GM12865 (cell line): ENCODE measurements around the gene KLK2.
A peak's percentile ranks its signal among the peaks of the same experiment; 100 is the strongest.

ENCODE experiments used
- DNase-seq: peaks from one replicate; pipeline ENCODE4 v3.0.0; 2010; ENCODE audit warnings: low read depth
- H3K4me3 ChIP-seq: 2 replicates; pipeline ENCODE4 v1.5.1; 2011; ENCODE audit warnings: mild to moderate bottlenecking, low read depth, low read length, control low read depth
- CTCF ChIP-seq: IDR thresholded peaks from 2 replicates; pipeline ENCODE4 v1.5.1; 2011; ENCODE audit warnings: low read length, control low read depth, low read depth, inconsistent platforms; ENCODE audit not compliant: insufficient read depth; ENCODE audit errors: missing control alignments

KLK2 gene

DNA sequence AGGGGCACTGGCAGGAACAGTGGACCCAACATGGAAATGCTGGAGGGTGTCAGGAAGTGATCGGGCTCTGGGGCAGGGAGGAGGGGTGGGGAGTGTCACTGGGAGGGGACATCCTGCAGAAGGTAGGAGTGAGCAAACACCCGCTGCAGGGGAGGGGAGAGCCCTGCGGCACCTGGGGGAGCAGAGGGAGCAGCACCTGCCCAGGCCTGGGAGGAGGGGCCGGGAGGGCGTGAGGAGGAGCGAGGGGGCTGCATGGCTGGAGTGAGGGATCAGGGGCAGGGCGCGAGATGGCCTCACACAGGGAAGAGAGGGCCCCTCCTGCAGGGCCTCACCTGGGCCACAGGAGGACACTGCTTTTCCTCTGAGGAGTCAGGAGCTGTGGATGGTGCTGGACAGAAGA is 4.1 kb downstream of the KLK2 start:
- TF ChIP-seq CTCF, result no peak
- H3K4me3 ChIP-seq, result no peak overlapping the region
- no peak for DNase-seq

DNA sequence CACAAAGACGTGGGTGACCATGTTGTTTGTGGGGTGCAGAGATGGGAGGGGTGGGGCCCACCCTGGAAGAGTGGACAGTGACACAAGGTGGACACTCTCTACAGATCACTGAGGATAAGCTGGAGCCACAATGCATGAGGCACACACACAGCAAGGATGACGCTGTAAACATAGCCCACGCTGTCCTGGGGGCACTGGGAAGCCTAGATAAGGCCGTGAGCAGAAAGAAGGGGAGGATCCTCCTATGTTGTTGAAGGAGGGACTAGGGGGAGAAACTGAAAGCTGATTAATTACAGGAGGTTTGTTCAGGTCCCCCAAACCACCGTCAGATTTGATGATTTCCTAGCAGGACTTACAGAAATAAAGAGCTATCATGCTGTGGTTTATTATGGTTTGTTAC is 5.6 kb downstream of the KLK2 start:
- no peak overlapping the region for H3K4me3 ChIP-seq
- DNase-seq, result peak; percentile 41
- no peak for TF ChIP-seq CTCF

GRCh38 chr19:50880241-50880640 is 7.0 kb downstream of the KLK2 start:
- DNase-seq, result no peak
- TF ChIP-seq CTCF, result no peak
- no peak overlapping the region for H3K4me3 ChIP-seq

DNA sequence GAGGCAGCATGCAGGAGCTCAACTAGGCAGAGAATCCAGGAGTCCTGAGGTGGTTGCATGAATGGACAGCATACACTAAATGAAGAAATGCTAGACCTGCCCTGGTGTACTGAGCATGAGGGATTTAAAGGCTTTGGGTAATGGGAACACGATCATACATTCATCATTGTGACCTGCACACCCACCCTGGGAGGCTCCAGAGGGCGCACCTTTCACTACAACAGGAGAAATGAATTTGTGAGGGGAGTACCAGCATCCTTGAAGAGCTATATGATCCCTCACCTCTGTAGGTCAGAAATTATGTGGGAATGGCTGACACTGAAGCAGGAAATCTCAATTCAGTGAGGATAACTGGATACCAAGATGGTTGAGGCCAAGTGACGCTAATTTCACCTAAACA is 8.9 kb downstream of the KLK2 start:
- TF ChIP-seq CTCF, result no peak
- no peak for DNase-seq
- H3K4me3 ChIP-seq, result no peak overlapping the region

DNA sequence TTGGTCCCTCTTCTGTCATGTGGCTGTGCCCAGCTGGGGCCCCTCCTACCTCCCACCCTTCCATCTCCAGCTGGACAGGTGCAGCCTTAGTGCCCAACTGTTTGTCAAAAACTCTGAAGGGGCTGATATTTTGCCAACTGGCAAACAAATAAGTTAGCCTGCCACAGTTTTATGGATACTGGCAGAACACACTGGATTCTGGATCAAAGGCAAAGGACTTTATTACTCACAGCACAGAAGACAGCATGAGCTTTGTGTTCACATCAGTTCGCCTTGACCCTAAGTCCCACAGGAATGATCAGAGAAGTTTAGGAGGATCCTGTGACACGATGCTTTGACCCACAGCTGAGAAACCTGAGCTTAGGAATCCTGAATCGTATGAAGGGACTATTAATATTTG is 16.4 kb downstream of the KLK2 start:
- H3K4me3 ChIP-seq, result no peak overlapping the region
- no peak for DNase-seq
- TF ChIP-seq CTCF, result no peak

DNA sequence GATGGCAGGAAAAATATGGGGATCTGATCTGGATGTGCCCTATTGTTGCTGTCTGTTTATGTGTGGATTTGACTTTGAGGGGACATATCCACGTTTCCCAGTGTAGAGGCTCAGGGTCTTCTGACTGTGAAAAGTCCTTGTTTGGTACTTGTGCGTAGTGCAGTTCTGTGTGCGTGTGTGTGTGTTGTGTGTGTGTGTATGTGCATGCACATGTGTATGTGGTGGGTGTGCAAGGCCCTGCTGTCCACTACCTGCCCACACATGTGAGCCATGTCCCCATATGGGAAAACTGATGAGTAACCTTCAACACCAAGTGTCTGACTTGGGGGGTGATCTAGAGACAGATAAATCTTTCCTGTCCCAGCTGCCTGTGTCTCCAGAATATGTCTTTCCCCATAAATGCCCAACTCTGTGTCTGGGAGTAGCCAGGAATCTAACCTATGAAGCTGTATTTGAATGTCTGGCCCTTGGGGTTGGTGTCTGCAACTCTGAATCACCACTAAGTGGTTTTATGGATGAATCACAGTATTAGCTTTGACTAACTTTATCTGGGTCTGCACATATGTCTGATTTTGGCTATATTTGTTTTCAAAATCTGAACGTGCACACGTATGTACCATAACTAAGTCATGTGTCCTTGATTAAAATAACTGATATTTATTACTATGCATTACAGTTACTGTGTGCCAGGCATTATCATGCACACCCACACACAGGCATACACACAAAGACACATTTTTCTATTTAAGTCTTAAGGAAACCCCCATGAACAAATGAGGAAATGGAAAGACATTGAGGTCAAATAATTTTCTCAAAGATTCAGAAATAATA is 17.4 kb downstream of the KLK2 start:
- no peak overlapping the region for H3K4me3 ChIP-seq
- peak; percentile 32 for DNase-seq
- TF ChIP-seq CTCF, result no peak

DNA sequence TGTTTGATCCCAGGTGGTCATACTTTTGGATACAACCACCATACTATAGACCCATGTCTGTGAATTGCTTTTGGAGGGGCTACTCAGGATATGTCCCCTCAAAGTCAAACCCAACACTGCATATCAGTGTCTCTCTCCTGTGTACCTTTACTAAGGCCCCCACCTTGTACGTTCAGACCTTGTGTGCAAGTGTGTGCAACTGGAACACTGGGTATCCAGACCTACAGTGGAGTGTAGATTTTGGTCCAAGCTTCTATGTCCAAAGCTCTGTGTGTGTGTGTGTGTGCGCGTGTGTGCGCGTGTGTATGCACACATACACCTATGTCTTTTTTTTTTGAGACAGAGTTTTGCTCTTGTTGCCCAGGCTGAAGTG is 18.0 kb downstream of the KLK2 start:
- no peak for DNase-seq
- no peak overlapping the region for H3K4me3 ChIP-seq
- TF ChIP-seq CTCF, result no peak
